ENCODE measurements around the gene RHBDF1.
A peak's percentile ranks its signal among the peaks of the same experiment; 100 is the strongest.

- TF ChIP-seq CTCF (IDR thresholded peaks at IDR 0.05; ENCODE audit: low read depth, low read length, missing input control) = no peak
- no peak for TF ChIP-seq ATF3 (IDR thresholded peaks at IDR 0.05)
- TF ChIP-seq GABPA (IDR thresholded peaks at IDR 0.05 in 1 of 2, conservative IDR thresholded peaks at IDR 0.05 in 1 of 2) = no peak
- TF ChIP-seq RAD21 (IDR thresholded peaks at IDR 0.05) = no peak
- TF ChIP-seq ZBTB33 (IDR thresholded peaks at IDR 0.05) = no peak
- TF ChIP-seq SP1 (IDR thresholded peaks at IDR 0.05) = no peak
- TF ChIP-seq JUND (IDR thresholded peaks at IDR 0.05) = no peak
- TF ChIP-seq NR2F2 (IDR thresholded peaks at IDR 0.05) = no peak
- peak; percentile 63 for TF ChIP-seq MAX (IDR thresholded peaks at IDR 0.05)
- no peak for TF ChIP-seq FOXA1 (IDR thresholded peaks at IDR 0.05)
- TF ChIP-seq RXRA (IDR thresholded peaks at IDR 0.05) = no peak
Measured at GRCh38 chr16:104355-104754, 31.9 kb upstream of the RHBDF1 start.
